ENCODE data around the gene CARS1. TPM values are rescaled to one million over a fixed set of nuclear protein-coding genes. Genes with fewer than 3 reads are reported as not detected.

CARS1 gene
- total and polyA plus RNA-seq, 9 of the 15 experiments (the other 6 are each of a cell fraction or from before 2014, with no cell fraction given): 14.4 to 106 (median 73.6) TPM

- in situ Hi-C loops (cut with MboI): no loop called here
- Histone ChIP-seq H3K4me1 (replicated peaks in 1 of 2; ENCODE audit: control insufficient read depth in 2 of 2, insufficient read depth in 2 of 2, low read length in 2 of 2) (peaks cover 0 to 46% of the 10 kb centered on the region in 2 experiments; a peak in 2 of 5 replicates), H3K9me1 (ENCODE audit: control insufficient read depth, insufficient read depth, low read length) (no peaks in the 10 kb centered on the region), H2AFZ (ENCODE audit: low read depth, low read length) (no peak overlapping the region), H4K20me1 (replicated peaks; ENCODE audit: control insufficient read depth, insufficient read depth, low read length) (peaks cover 10% of the 10 kb centered on the region; the same call in 1 of the 2 replicates), H3K79me2 (ENCODE audit: control insufficient read depth, insufficient read depth, low read length) (no peaks in the 10 kb centered on the region), H3K9me3 (replicated peaks; ENCODE audit: control insufficient read depth, insufficient read depth, low read depth, low read length) (no peaks in the 10 kb centered on the region), H3K27me3 (ENCODE audit: control insufficient read depth in 2 of 2, insufficient read depth in 2 of 2, low read length in 2 of 2) (peaks cover 0 to 18% of the 10 kb centered on the region in 2 experiments; a peak in 2 of 5 replicates), H3K4me2 (ENCODE audit: insufficient read depth, low read length) (no peak overlapping the region), H3K4me3 (no peak overlapping the region), H3K27ac (ENCODE audit: extremely low read depth, low read depth, low read length) (no peak overlapping the region), H3K9ac (ENCODE audit: insufficient read depth in 1 of 2, low read depth in 2 of 2, low read length in 2 of 2) (peak overlapping the region in 1 of 2 experiments; percentile 55; a peak in 1 of 4 replicates), H3K36me3 (ENCODE audit: control insufficient read depth, insufficient read depth, low read length) (no peaks in the 10 kb centered on the region)
- intact Hi-C loops (cut with micrococcal nuclease): no loop called here
- POLR2A ChIA-PET: interaction anchor here (0.6 to 0.8 kb wide), 2 partner anchors 50 to 1818 kb away, joined by 3 to 4 read pairs; no protein-coding TSS in a partner anchor
- DNase-seq (ENCODE audit: extremely low read depth in 1 of 4, low spot score in 3 of 4): no peak
- CTCF ChIA-PET (ENCODE audit: low intra/inter-chr PET ratio): interaction anchor here (4.1 kb wide), 1 partner anchor 50 kb away, joined by 68 read pairs; no protein-coding TSS in a partner anchor
- WGBS (ENCODE audit: insufficient coverage, low coverage, missing lambda C conversion rate): 45% methylated on average over 19 of the region's 24 CpGs
- TF ChIP-seq, protein P1, sequence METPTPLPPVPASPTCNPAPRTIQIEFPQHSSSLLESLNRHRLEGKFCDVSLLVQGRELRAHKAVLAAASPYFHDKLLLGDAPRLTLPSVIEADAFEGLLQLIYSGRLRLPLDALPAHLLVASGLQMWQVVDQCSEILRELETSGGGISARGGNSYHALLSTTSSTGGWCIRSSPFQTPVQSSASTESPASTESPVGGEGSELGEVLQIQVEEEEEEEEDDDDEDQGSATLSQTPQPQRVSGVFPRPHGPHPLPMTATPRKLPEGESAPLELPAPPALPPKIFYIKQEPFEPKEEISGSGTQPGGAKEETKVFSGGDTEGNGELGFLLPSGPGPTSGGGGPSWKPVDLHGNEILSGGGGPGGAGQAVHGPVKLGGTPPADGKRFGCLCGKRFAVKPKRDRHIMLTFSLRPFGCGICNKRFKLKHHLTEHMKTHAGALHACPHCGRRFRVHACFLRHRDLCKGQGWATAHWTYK (CRISPR knock-in tag; IDR thresholded peaks at IDR 0.05): no peak
- peak; percentile 48; the same call in 1 of the 2 replicates for TF ChIP-seq POLR2G (IDR thresholded peaks at IDR 0.05; ENCODE audit: low read depth, low read length)
- 0 out of 2 replicates have a peak, but pooled peaks have one; percentile 11 for TF ChIP-seq MAFG (tag; conservative IDR thresholded peaks at IDR 0.05)
- 0 out of 2 replicates have a peak, but pooled peaks have one; percentile 37 for TF ChIP-seq NFE2 (IDR thresholded peaks at IDR 0.05; ENCODE audit: low read depth)
- TF ChIP-seq, protein P2, sequence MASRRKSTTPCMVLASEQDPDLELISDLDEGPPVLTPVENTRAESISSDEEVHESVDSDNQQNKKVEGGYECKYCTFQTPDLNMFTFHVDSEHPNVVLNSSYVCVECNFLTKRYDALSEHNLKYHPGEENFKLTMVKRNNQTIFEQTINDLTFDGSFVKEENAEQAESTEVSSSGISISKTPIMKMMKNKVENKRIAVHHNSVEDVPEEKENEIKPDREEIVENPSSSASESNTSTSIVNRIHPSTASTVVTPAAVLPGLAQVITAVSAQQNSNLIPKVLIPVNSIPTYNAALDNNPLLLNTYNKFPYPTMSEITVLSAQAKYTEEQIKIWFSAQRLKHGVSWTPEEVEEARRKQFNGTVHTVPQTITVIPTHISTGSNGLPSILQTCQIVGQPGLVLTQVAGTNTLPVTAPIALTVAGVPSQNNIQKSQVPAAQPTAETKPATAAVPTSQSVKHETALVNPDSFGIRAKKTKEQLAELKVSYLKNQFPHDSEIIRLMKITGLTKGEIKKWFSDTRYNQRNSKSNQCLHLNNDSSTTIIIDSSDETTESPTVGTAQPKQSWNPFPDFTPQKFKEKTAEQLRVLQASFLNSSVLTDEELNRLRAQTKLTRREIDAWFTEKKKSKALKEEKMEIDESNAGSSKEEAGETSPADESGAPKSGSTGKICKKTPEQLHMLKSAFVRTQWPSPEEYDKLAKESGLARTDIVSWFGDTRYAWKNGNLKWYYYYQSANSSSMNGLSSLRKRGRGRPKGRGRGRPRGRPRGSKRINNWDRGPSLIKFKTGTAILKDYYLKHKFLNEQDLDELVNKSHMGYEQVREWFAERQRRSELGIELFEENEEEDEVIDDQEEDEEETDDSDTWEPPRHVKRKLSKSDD (conservative IDR thresholded peaks at IDR 0.05; ENCODE audit: low read length): no peak
- no peak for ATAC-seq
- no TSS peak for BruUV-seq (replicated peaks)
- FAIRE-seq: no peak
Observed at GRCh38 chr11:3087821-3088800, 30.9 kb upstream of the CARS1 start.
